Hepatocyte (in vitro differentiated cells): ENCODE data around the gene CNTNAP2. TPM values are rescaled to one million over a fixed set of nuclear protein-coding genes. Genes with fewer than 3 reads are reported as not detected.

Experiments
- DNase-seq: peaks from one replicate; pipeline ENCODE4 v3.0.0-alpha.2; 2016; ENCODE audit warnings: low spot score
- H2AFZ ChIP-seq: fragments of 200-600 bp; sonication (generic); 2 replicates; pipeline ENCODE4 v1.6.0; 2016; ENCODE audit warnings: antibody characterized with exemption, mild to moderate bottlenecking
- H3K27ac ChIP-seq: fragments of 200-600 bp; sonication (generic); 2 replicates; pipeline ENCODE4 v1.5.1; 2016; ENCODE audit warnings: mild to moderate bottlenecking
- H3K27me3 ChIP-seq: fragments of 200-600 bp; sonication (generic); 2 replicates; pipeline ENCODE4 v1.6.1; 2016
- H3K36me3 ChIP-seq: fragments of 200-600 bp; sonication (generic); replicated peaks from 2 replicates; pipeline ENCODE4 v1.5.1; 2016; ENCODE audit warnings: low read depth; ENCODE audit not compliant: insufficient read depth
- H3K4me1 ChIP-seq: fragments of 200-600 bp; sonication (generic); 2 replicates; pipeline ENCODE4 v1.5.1; 2016; ENCODE audit warnings: mild to moderate bottlenecking, moderate library complexity; ENCODE audit not compliant: insufficient read depth
- H3K4me2 ChIP-seq: fragments of 200-600 bp; sonication (generic); 2 replicates; pipeline ENCODE4 v1.6.0; 2016
- H3K4me3 ChIP-seq: fragments of 200-600 bp; sonication (generic); 2 replicates; pipeline ENCODE4 v1.5.1; 2016; ENCODE audit warnings: mild to moderate bottlenecking
- H3K79me2 ChIP-seq: fragments of 200-600 bp; sonication (generic); 2 replicates; pipeline ENCODE4 v1.6.0; 2017; ENCODE audit warnings: mild to moderate bottlenecking
- H3K9me2 ChIP-seq: fragments of 200-600 bp; sonication (generic); replicated peaks from 2 replicates; pipeline ENCODE4 v1.6.0; 2017; ENCODE audit warnings: mild to moderate bottlenecking; ENCODE audit not compliant: insufficient read depth
- H3K9me3 ChIP-seq: fragments of 200-600 bp; sonication (generic); 2 replicates; pipeline ENCODE4 v1.5.1; 2016; ENCODE audit warnings: low read depth, mild to moderate bottlenecking
- H4K20me1 ChIP-seq: fragments of 200-600 bp; sonication (generic); 2 replicates; pipeline ENCODE4 v1.6.0; 2016; ENCODE audit warnings: mild to moderate bottlenecking; ENCODE audit not compliant: insufficient read depth, poor library complexity, severe bottlenecking
- CTCF ChIP-seq: fragments of 200-600 bp; sonication (generic); IDR thresholded peaks from 2 replicates; pipeline ENCODE4 v1.5.1; 2016; ENCODE audit warnings: antibody characterized with exemption, mild to moderate bottlenecking; ENCODE audit not compliant: poor library complexity
- EZH2 ChIP-seq: fragments of 200-600 bp; sonication (generic); IDR thresholded peaks from 2 replicates; pipeline ENCODE4 v1.6.1; 2016; ENCODE audit warnings: antibody characterized with exemption, mild to moderate bottlenecking, borderline replicate concordance
- EZH2phosphoT487 ChIP-seq: fragments of 200-600 bp; sonication (generic); IDR thresholded peaks from one replicate; pipeline ENCODE4 v1.6.1; 2018; ENCODE audit warnings: antibody characterized with exemption, mild to moderate bottlenecking, low read depth, moderate library complexity; ENCODE audit not compliant: unreplicated experiment, severe bottlenecking
- WGBS: methylation state at CpG from one replicate; pipeline ENCODE4 v1.1.6; 2016; ENCODE audit warnings: low lambda C conversion rate; ENCODE audit errors: missing lambda C conversion rate; 5-methylcytosine and 5-hydroxymethylcytosine counted together
- polyA plus RNA-seq: library from polyadenylated mRNA; unstranded; fragments of >200 nt; fragmentation: Nextera tagmentation; extraction: Ambion mirVana; gene quantifications from 2 replicates; pipeline ENCODE4 v1.2.1, GENCODE V29; 2016
- total RNA-seq: library from RNA; depleted of rRNA; stranded (reverse); fragments of >200 nt; gene quantifications from 2 replicates; pipeline ENCODE4 v1.2.3, GENCODE V29; 2014

Gene CNTNAP2
- total and polyA plus RNA-seq, 2 experiments from 2014 or later = 7.5 to 14.7 TPM

GRCh38 chr7:147653456-147653855 is 1536.9 kb downstream of the CNTNAP2 start:
- 72% methylated on average over 3 of the region's 3 CpGs for WGBS
- Histone ChIP-seq H3K79me2 (no peaks in the 10 kb centered on the region), H3K4me1 (no peaks in the 10 kb centered on the region), H3K4me3 (no peak overlapping the region), H2AFZ (no peak overlapping the region), H4K20me1 (no peaks in the 10 kb centered on the region), H3K9me3 (no peaks in the 10 kb centered on the region), H3K27ac (no peak overlapping the region), H3K27me3 (no peaks in the 10 kb centered on the region), H3K4me2 (no peak overlapping the region), H3K36me3 (no peaks in the 10 kb centered on the region), H3K9me2 (no peaks in the 10 kb centered on the region)
- DNase-seq = no peak
- TF ChIP-seq CTCF (no peak), EZH2 (no peak), EZH2phosphoT487 (no peak)

GRCh38 chr7:147658392-147658967 is 1541.9 kb downstream of the CNTNAP2 start:
- 63% methylated on average over 2 of the region's 2 CpGs for WGBS
- Histone ChIP-seq H3K4me2 (no peak overlapping the region), H3K4me1 (no peaks in the 10 kb centered on the region), H3K36me3 (no peaks in the 10 kb centered on the region), H3K27ac (no peak overlapping the region), H3K9me3 (no peaks in the 10 kb centered on the region), H3K9me2 (no peaks in the 10 kb centered on the region), H3K79me2 (no peaks in the 10 kb centered on the region), H3K4me3 (no peak overlapping the region), H2AFZ (no peak overlapping the region), H4K20me1 (no peaks in the 10 kb centered on the region), H3K27me3 (no peaks in the 10 kb centered on the region)
- no peak for DNase-seq
- TF ChIP-seq CTCF (no peak), EZH2phosphoT487 (no peak), EZH2 (no peak)

- Histone ChIP-seq H3K9me3 (no peaks in the 10 kb centered on the region), H3K27ac (no peak overlapping the region), H3K9me2 (no peaks in the 10 kb centered on the region), H3K79me2 (no peaks in the 10 kb centered on the region), H3K4me3 (no peak overlapping the region), H3K4me2 (no peak overlapping the region), H2AFZ (no peak overlapping the region), H3K4me1 (no peaks in the 10 kb centered on the region), H3K36me3 (no peaks in the 10 kb centered on the region), H3K27me3 (no peaks in the 10 kb centered on the region), H4K20me1 (no peaks in the 10 kb centered on the region)
- 86% methylated on average over 4 of the region's 4 CpGs for WGBS
- DNase-seq = no peak
- no peak for TF ChIP-seq EZH2
Measured at GRCh38 chr7:147659036-147659995, 1542.7 kb downstream of the CNTNAP2 start.

- H3K4me3 ChIP-seq = no peak overlapping the region
- no peak for DNase-seq
- 68% methylated on average over 6 of the region's 6 CpGs for WGBS
- TF ChIP-seq EZH2 = no peak
- TF ChIP-seq EZH2phosphoT487 = no peak
- no peak for TF ChIP-seq CTCF
- no peaks in the 10 kb centered on the region for H3K27me3 ChIP-seq
- no peak overlapping the region for H3K4me2 ChIP-seq
- no peaks in the 10 kb centered on the region for H3K4me1 ChIP-seq
- no peaks in the 10 kb centered on the region for H3K9me2 ChIP-seq
- no peak overlapping the region for H3K27ac ChIP-seq
- H3K36me3 ChIP-seq = no peaks in the 10 kb centered on the region
- no peaks in the 10 kb centered on the region for H4K20me1 ChIP-seq
- no peaks in the 10 kb centered on the region for H3K79me2 ChIP-seq
- no peaks in the 10 kb centered on the region for H3K9me3 ChIP-seq
- H2AFZ ChIP-seq = no peak overlapping the region
Measured at GRCh38 chr7:147664541-147664940, 1547.9 kb downstream of the CNTNAP2 start.
